Measurements from ENCODE around the gene STRN3.

The STRN3 gene

DNA sequence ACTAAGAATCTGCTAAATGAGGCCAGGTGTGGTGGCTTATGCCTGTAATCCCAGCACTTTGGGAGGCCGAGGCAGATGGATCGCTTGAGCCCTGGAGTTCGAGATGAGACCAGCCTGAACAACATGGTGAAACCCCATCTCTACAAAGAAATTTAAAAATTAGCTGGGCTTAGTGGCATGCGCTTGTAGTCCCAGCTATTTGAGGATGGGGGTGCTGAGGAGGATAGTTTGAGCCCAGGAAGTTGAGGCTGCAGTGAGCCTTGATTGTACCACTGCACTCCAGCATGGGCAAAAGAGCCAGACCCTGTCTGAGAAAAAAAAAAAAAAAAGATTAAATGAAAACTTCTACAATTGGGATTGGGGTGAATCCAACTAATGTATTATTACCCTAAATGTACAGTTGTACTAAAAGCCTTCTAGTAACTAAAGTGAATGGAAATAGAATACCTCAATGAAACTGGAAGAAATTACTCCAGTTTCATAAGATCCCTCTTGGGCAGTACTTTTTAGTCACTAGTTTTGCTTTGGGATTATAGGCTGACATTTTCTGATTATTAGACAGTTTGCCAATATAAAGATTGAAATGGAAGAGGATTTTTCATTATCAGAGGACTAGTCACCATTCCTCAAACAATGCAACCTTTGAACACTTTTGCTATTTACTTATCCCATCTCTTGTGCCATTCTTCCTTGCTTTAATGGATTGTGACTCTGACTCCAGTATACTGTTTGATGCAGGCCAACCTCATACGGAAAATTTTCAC lies 137.5 kb downstream of the STRN3 start:
- TF ChIP-seq MYC (IDR thresholded peaks at IDR 0.05; ENCODE audit: low read depth, low read length) (no peak), POLR2A (IDR thresholded peaks at IDR 0.05; ENCODE audit: extremely low read depth, insufficient read length) (no peak), CTCF (IDR thresholded peaks at IDR 0.05; ENCODE audit: low read depth, low read length) (no peak)
- TF ChIP-seq, protein P1, sequence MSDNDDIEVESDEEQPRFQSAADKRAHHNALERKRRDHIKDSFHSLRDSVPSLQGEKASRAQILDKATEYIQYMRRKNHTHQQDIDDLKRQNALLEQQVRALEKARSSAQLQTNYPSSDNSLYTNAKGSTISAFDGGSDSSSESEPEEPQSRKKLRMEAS (IDR thresholded peaks at IDR 0.05; ENCODE audit: low read depth, low read length): no peak
- no peak overlapping the region for H3K4me3 ChIP-seq (ENCODE audit: low read depth, low read length)
- DNase-seq (ENCODE audit: low read depth): no peak

DNA sequence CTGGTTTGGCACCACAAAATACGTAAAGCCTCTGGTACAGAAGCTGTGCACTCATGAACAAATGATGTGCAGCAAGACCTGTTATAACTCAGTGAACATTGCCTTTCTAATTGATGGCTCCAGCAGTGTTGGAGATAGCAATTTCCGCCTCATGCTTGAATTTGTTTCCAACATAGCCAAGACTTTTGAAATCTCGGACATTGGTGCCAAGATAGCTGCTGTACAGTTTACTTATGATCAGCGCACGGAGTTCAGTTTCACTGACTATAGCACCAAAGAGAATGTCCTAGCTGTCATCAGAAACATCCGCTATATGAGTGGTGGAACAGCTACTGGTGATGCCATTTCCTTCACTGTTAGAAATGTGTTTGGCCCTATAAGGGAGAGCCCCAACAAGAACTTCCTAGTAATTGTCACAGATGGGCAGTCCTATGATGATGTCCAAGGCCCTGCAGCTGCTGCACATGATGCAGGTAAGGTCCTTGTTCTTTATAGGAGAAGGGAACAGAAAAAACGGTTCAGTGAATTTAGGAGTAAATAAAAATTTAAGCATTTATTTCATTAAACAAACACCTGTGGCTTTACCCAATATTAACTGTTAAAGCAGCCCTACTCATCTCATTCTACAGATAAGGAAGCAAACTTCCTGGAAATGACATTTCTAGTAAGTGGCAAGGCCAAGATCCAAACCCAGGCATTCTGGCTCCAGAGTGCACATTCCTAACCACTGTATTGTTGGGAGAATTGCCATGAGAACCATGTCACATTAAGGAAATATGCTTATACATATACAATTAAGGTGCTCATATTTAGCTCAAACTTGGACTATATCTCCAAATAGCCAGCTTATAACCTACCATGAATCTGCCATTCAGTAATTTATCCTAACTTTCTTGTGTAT lies 140.1 kb downstream of the STRN3 start:
- TF ChIP-seq POLR2A (IDR thresholded peaks at IDR 0.05; ENCODE audit: extremely low read depth, insufficient read length) (no peak), CTCF (IDR thresholded peaks at IDR 0.05; ENCODE audit: low read depth, low read length) (no peak), MYC (IDR thresholded peaks at IDR 0.05; ENCODE audit: low read depth, low read length) (no peak)
- TF ChIP-seq, protein P1 (IDR thresholded peaks at IDR 0.05; ENCODE audit: low read depth, low read length): no peak
- no peak for DNase-seq (ENCODE audit: low read depth)
- H3K4me3 ChIP-seq (ENCODE audit: low read depth, low read length): no peak overlapping the region

- DNase-seq (ENCODE audit: low read depth): no peak
- H3K4me3 ChIP-seq (ENCODE audit: low read depth, low read length): no peak overlapping the region
- TF ChIP-seq MYC (IDR thresholded peaks at IDR 0.05; ENCODE audit: low read depth, low read length) (no peak), POLR2A (IDR thresholded peaks at IDR 0.05; ENCODE audit: extremely low read depth, insufficient read length) (no peak), CTCF (IDR thresholded peaks at IDR 0.05; ENCODE audit: low read depth, low read length) (no peak)
- TF ChIP-seq, protein P1 (IDR thresholded peaks at IDR 0.05; ENCODE audit: low read depth, low read length): no peak
These were observed 141.3 kb downstream of the STRN3 start for GRCh38 chr14:30884901-30885300.

DNA sequence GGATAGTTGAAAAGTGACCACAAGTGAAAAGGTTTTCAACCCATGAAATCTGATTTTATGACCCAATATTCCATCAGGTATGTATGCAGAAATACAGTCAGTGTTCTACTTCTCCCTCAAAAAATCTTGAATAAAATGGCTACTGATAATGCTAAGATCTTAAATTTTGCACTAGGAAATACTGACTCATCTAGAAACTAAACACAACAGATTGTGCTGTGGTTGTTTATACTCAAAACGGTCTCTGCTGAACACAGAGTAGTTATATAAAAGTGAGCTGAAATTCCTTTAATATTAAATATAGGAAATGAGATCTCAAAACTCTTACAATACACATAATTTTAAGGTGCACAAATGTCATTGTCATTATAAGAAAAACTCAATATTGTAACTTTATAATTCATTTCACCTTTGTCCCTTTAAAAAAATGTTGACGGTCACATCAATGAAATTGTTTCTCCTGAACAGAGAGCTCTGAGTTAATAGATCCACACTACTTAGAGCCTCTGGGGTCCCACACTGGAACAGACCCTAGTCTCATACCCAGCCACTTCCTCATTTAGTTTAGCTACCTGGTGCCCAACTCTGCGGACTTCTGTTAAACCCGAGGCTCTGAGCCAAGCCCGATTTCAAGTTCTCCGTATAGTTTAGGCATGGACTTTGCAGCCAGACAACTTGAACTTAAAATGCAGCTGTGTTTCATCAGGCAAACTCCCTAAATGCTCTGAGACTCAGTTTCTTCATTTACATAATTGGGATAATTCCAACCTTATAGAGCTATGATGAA lies 142.5 kb downstream of the STRN3 start:
- no peak for DNase-seq (ENCODE audit: low read depth)
- TF ChIP-seq, protein P1 (IDR thresholded peaks at IDR 0.05; ENCODE audit: low read depth, low read length): no peak
- no peak for TF ChIP-seq MYC (IDR thresholded peaks at IDR 0.05; ENCODE audit: low read depth, low read length)
- no peak for TF ChIP-seq POLR2A (IDR thresholded peaks at IDR 0.05; ENCODE audit: extremely low read depth, insufficient read length)
- TF ChIP-seq CTCF (IDR thresholded peaks at IDR 0.05; ENCODE audit: low read depth, low read length): no peak
- no peak overlapping the region for H3K4me3 ChIP-seq (ENCODE audit: low read depth, low read length)

DNA sequence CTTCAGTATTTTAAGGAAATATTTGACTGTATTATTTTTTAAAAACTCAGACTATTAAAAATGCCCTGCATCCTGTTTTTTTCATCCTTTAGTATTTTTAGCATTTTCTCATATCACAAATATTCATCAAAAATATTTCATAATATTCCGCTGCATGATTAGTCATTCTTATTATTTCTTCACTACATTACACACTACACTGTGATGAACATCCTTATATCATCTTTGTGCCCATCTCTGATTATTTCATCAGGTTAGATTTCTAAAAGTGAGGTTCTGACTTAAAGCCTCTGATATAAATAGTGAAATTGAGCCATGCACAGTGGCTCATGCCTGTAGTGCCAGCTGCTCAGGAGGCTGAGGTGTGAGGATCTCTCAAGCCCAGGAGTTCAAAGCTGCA lies 143.7 kb downstream of the STRN3 start:
- H3K4me3 ChIP-seq (ENCODE audit: low read depth, low read length): no peak overlapping the region
- TF ChIP-seq MYC (IDR thresholded peaks at IDR 0.05; ENCODE audit: low read depth, low read length) (no peak), POLR2A (IDR thresholded peaks at IDR 0.05; ENCODE audit: extremely low read depth, insufficient read length) (no peak), CTCF (IDR thresholded peaks at IDR 0.05; ENCODE audit: low read depth, low read length) (no peak)
- TF ChIP-seq, protein P1 (IDR thresholded peaks at IDR 0.05; ENCODE audit: low read depth, low read length): no peak
- no peak for DNase-seq (ENCODE audit: low read depth)
